Measurements from ENCODE around the gene RBM24. TPM values are rescaled to one million over a fixed set of nuclear protein-coding genes. Genes with fewer than 3 reads are reported as not detected.

The RBM24 gene
- total RNA-seq, 1 donor from 2014 or later = 13.2 TPM

GRCh38 chr6:17334265-17334664, 53.1 kb downstream of the RBM24 start:
- Mint-ChIP-seq H3K9me3 (ENCODE audit: unreplicated experiment) (peaks cover 10% of the 10 kb centered on the region), H3K27me3 (ENCODE audit: unreplicated experiment) (no peaks in the 10 kb centered on the region), H3K36me3 (ENCODE audit: unreplicated experiment) (peaks cover 3% of the 10 kb centered on the region), H3K4me1 (ENCODE audit: unreplicated experiment) (peaks cover 19% of the 10 kb centered on the region), H3K27ac (ENCODE audit: unreplicated experiment) (no peak overlapping the region), H3K4me3 (ENCODE audit: unreplicated experiment) (no peak overlapping the region)
- no peak for TF ChIP-seq CTCF (IDR thresholded peaks at IDR 0.05)
- DNase-seq (ENCODE audit: extremely low spot score, unreplicated experiment) = no peak

GRCh38 chr6:17336425-17336824, 55.3 kb downstream of the RBM24 start:
- Mint-ChIP-seq H3K27me3 (ENCODE audit: unreplicated experiment) (no peaks in the 10 kb centered on the region), H3K9me3 (ENCODE audit: unreplicated experiment) (peaks cover 4% of the 10 kb centered on the region), H3K27ac (ENCODE audit: unreplicated experiment) (peak overlapping the region; percentile 78), H3K4me3 (ENCODE audit: unreplicated experiment) (no peak overlapping the region), H3K4me1 (ENCODE audit: unreplicated experiment) (peaks cover 19% of the 10 kb centered on the region), H3K36me3 (ENCODE audit: unreplicated experiment) (peaks cover 3% of the 10 kb centered on the region)
- no peak for TF ChIP-seq CTCF (IDR thresholded peaks at IDR 0.05)
- DNase-seq (ENCODE audit: extremely low spot score, unreplicated experiment) = no peak

- H3K9me3 Mint-ChIP-seq (ENCODE audit: unreplicated experiment) = peaks cover 4% of the 10 kb centered on the region
- H3K4me1 Mint-ChIP-seq (ENCODE audit: unreplicated experiment) = peaks cover 18% of the 10 kb centered on the region
- H3K36me3 Mint-ChIP-seq (ENCODE audit: unreplicated experiment) = peaks cover 3% of the 10 kb centered on the region
- TF ChIP-seq CTCF (IDR thresholded peaks at IDR 0.05) = no peak
- H3K27me3 Mint-ChIP-seq (ENCODE audit: unreplicated experiment) = no peaks in the 10 kb centered on the region
- no peak for DNase-seq (ENCODE audit: extremely low spot score, unreplicated experiment)
- no peak overlapping the region for H3K27ac Mint-ChIP-seq (ENCODE audit: unreplicated experiment)
- no peak overlapping the region for H3K4me3 Mint-ChIP-seq (ENCODE audit: unreplicated experiment)
Observed at GRCh38 chr6:17339308-17339670, 58.1 kb downstream of the RBM24 start.

- DNase-seq (ENCODE audit: extremely low spot score, unreplicated experiment) = no peak
- Mint-ChIP-seq H3K4me3 (ENCODE audit: unreplicated experiment) (no peak overlapping the region), H3K9me3 (ENCODE audit: unreplicated experiment) (peaks cover 3% of the 10 kb centered on the region), H3K36me3 (ENCODE audit: unreplicated experiment) (peaks cover 2% of the 10 kb centered on the region), H3K27ac (ENCODE audit: unreplicated experiment) (no peak overlapping the region), H3K4me1 (ENCODE audit: unreplicated experiment) (peaks cover 15% of the 10 kb centered on the region), H3K27me3 (ENCODE audit: unreplicated experiment) (no peaks in the 10 kb centered on the region)
- TF ChIP-seq CTCF (IDR thresholded peaks at IDR 0.05) = no peak
Observed at GRCh38 chr6:17341117-17341805, 60.1 kb downstream of the RBM24 start.

- Mint-ChIP-seq H3K36me3 (ENCODE audit: unreplicated experiment) (no peaks in the 10 kb centered on the region), H3K27ac (ENCODE audit: unreplicated experiment) (no peak overlapping the region), H3K27me3 (ENCODE audit: unreplicated experiment) (no peaks in the 10 kb centered on the region), H3K4me1 (ENCODE audit: unreplicated experiment) (peaks cover 9% of the 10 kb centered on the region), H3K9me3 (ENCODE audit: unreplicated experiment) (no peaks in the 10 kb centered on the region), H3K4me3 (ENCODE audit: unreplicated experiment) (no peak overlapping the region)
- DNase-seq (ENCODE audit: extremely low spot score, unreplicated experiment) = no peak
- no peak for TF ChIP-seq CTCF (IDR thresholded peaks at IDR 0.05)
Observed at GRCh38 chr6:17341891-17342290, 60.7 kb downstream of the RBM24 start.

Measured in osteocyte (in vitro differentiated cells).